Osteoblast (primary cell): Measurements from ENCODE around the gene ZNRF4. TPM values are rescaled to one million over a fixed set of nuclear protein-coding genes. Genes with fewer than 3 reads are reported as not detected.

Experiments
- DNase-seq: peaks from one replicate; pipeline ENCODE4 v3.0.0; 2011; ENCODE audit warnings: low spot score, mixed read lengths; ENCODE audit not compliant: insufficient read length; ENCODE audit errors: missing footprints
- H2AFZ ChIP-seq: 2 replicates; pipeline ENCODE4 v1.6.0; 2011; ENCODE audit warnings: mild to moderate bottlenecking, low read length
- H3K27ac ChIP-seq: 2 replicates; pipeline ENCODE4 v1.5.1; 2011; ENCODE audit warnings: mild to moderate bottlenecking, low read depth, low read length, moderate library complexity
- H3K27me3 ChIP-seq: 2 replicates; pipeline ENCODE4 v1.6.0; 2012; ENCODE audit warnings: mild to moderate bottlenecking, control low read depth, inconsistent platforms, low read length, moderate library complexity; ENCODE audit not compliant: insufficient read depth
- H3K36me3 ChIP-seq: 2 replicates; pipeline ENCODE4 v1.5.1; 2011; ENCODE audit warnings: mild to moderate bottlenecking, low read length, control low read depth, moderate library complexity; ENCODE audit not compliant: insufficient read depth
- H3K4me1 ChIP-seq: 2 replicates; pipeline ENCODE4 v1.5.1; 2011; ENCODE audit warnings: mild to moderate bottlenecking, low read length, control low read depth, moderate library complexity; ENCODE audit not compliant: insufficient read depth
- H3K4me2 ChIP-seq: 2 replicates; pipeline ENCODE4 v1.6.0; 2011; ENCODE audit warnings: mild to moderate bottlenecking, low read length; ENCODE audit not compliant: insufficient read depth
- H3K4me3 ChIP-seq: fragments of 200-600 bp; sonication (generic); 3 replicates; pipeline ENCODE4 v1.5.1; 2012; ENCODE audit warnings: mild to moderate bottlenecking, low read length, inconsistent platforms; ENCODE audit not compliant: insufficient read depth
- H3K79me2 ChIP-seq: 2 replicates; pipeline ENCODE4 v1.6.0; 2012; ENCODE audit warnings: mild to moderate bottlenecking, low read length, control low read depth, inconsistent platforms; ENCODE audit not compliant: insufficient read depth
- H3K9me3 ChIP-seq: 2 replicates; pipeline ENCODE4 v1.5.1; 2011; ENCODE audit warnings: low read depth, low read length, control low read depth
- H4K20me1 ChIP-seq: 2 replicates; pipeline ENCODE4 v1.6.0; 2012; ENCODE audit warnings: mild to moderate bottlenecking, low read length, control low read depth; ENCODE audit not compliant: insufficient read depth
- CTCF ChIP-seq: IDR thresholded peaks from 2 replicates; pipeline ENCODE4 v1.5.1; 2011; ENCODE audit warnings: mild to moderate bottlenecking, low read depth, low read length, moderate library complexity; ENCODE audit errors: extremely low read depth
- total RNA-seq: library from RNA; depleted of rRNA; stranded (reverse); fragments of >200 nt; gene quantifications from 2 replicates; pipeline ENCODE4 v1.2.3, GENCODE V29; 2012

The ZNRF4 gene
- total RNA-seq, 1 donor, result not detected

GRCh38 chr19:5458420-5458819 is 3.2 kb downstream of the ZNRF4 start:
- H3K79me2 ChIP-seq, result no peaks in the 10 kb centered on the region
- H3K27me3 ChIP-seq, result no peaks in the 10 kb centered on the region
- H3K4me2 ChIP-seq, result no peak overlapping the region
- no peak overlapping the region for H2AFZ ChIP-seq
- no peaks in the 10 kb centered on the region for H4K20me1 ChIP-seq
- H3K36me3 ChIP-seq, result no peaks in the 10 kb centered on the region
- no peak for TF ChIP-seq CTCF
- H3K27ac ChIP-seq, result no peak overlapping the region
- DNase-seq, result no peak
- H3K9me3 ChIP-seq, result no peaks in the 10 kb centered on the region
- H3K4me3 ChIP-seq, result no peak overlapping the region
- H3K4me1 ChIP-seq, result no peaks in the 10 kb centered on the region

- H3K4me2 ChIP-seq, result no peak overlapping the region
- H3K36me3 ChIP-seq, result no peaks in the 10 kb centered on the region
- no peak overlapping the region for H3K4me3 ChIP-seq
- no peaks in the 10 kb centered on the region for H3K4me1 ChIP-seq
- no peaks in the 10 kb centered on the region for H3K79me2 ChIP-seq
- H3K27me3 ChIP-seq, result no peaks in the 10 kb centered on the region
- no peak for DNase-seq
- H3K27ac ChIP-seq, result no peak overlapping the region
- no peak overlapping the region for H2AFZ ChIP-seq
- H3K9me3 ChIP-seq, result no peaks in the 10 kb centered on the region
- H4K20me1 ChIP-seq, result no peaks in the 10 kb centered on the region
- no peak for TF ChIP-seq CTCF
Measured at GRCh38 chr19:5459360-5459759, 4.1 kb downstream of the ZNRF4 start.

- Histone ChIP-seq H3K4me2 (no peak overlapping the region), H3K9me3 (no peaks in the 10 kb centered on the region), H3K4me1 (no peaks in the 10 kb centered on the region), H3K79me2 (no peaks in the 10 kb centered on the region), H2AFZ (no peak overlapping the region), H3K36me3 (no peaks in the 10 kb centered on the region), H3K4me3 (no peak overlapping the region), H4K20me1 (no peaks in the 10 kb centered on the region), H3K27me3 (peaks cover 2% of the 10 kb centered on the region), H3K27ac (no peak overlapping the region)
- DNase-seq, result no peak
- no peak for TF ChIP-seq CTCF
Measured at GRCh38 chr19:5460748-5461147, 5.5 kb downstream of the ZNRF4 start.

- Histone ChIP-seq H3K4me1 (no peaks in the 10 kb centered on the region), H3K9me3 (no peaks in the 10 kb centered on the region), H3K79me2 (no peaks in the 10 kb centered on the region), H3K4me3 (no peak overlapping the region), H3K27ac (no peak overlapping the region), H3K27me3 (peaks cover 9% of the 10 kb centered on the region), H3K36me3 (no peaks in the 10 kb centered on the region), H3K4me2 (no peak overlapping the region), H4K20me1 (no peaks in the 10 kb centered on the region), H2AFZ (no peak overlapping the region)
- DNase-seq, result no peak
- TF ChIP-seq CTCF, result no peak
Measured at GRCh38 chr19:5463959-5464358, 8.7 kb downstream of the ZNRF4 start.
